ENCODE results near the gene PEX11B. TPM values are rescaled to one million over a fixed set of nuclear protein-coding genes. Genes with fewer than 3 reads are reported as not detected.

PEX11B gene
- 20.7 and 30.2 TPM in 2 replicates for total RNA-seq

GRCh38 chr1:145918144-145918991, at the start of gene PEX11B:
Gene PEX11B, minus strand, starts transcription at chr1:145918717. Its CDS starts 29 bp downstream, at chr1:145918688.

GRCh38 chr1:145964328-145965118, 46.0 kb upstream of the PEX11B start, which contains the start of the genes ANKRD34A and POLR3GL:
Gene ANKRD34A, minus strand, starts transcription at chr1:145964575. Its CDS starts 2,816 bp downstream, at chr1:145961759.
Gene POLR3GL, plus strand, starts transcription at chr1:145964690. Its CDS starts 10,176 bp downstream, at chr1:145974866.

GRCh38 chr1:145957443-145958319, 39.2 kb upstream of the PEX11B start, which contains the start of gene LIX1L:
Gene LIX1L, minus strand, starts transcription at chr1:145958017. Its CDS starts 90 bp downstream, at chr1:145957927.

GRCh38 chr1:145927063-145927886, 8.8 kb upstream of the PEX11B start, which contains the start of gene RBM8A:
Gene RBM8A, minus strand, starts transcription at chr1:145927484. Its CDS starts 58 bp downstream, at chr1:145927426.

GRCh38 chr1:145885738-145886287, 32.7 kb downstream of the PEX11B start, which contains the start of gene ANKRD35:
Gene ANKRD35, minus strand, starts transcription at chr1:145885866. Its CDS starts 108 bp downstream, at chr1:145885758.

Other genes starting within 250 kb of the PEX11B start
- gene PDZK1, start 211.3 kb downstream of the PEX11B start, total RNA-seq = 0.49 and 11.3 TPM in 2 replicates
- gene CD160, start 199.2 kb downstream of the PEX11B start, total RNA-seq = not detected in 2 replicates
- gene RNF115, start 94.6 kb downstream of the PEX11B start, total RNA-seq = 7.7 and 9.4 TPM in 2 replicates
- gene POLR3C, start 94.5 kb downstream of the PEX11B start, total RNA-seq = 29.5 and 30.5 TPM in 2 replicates
- 2.8 and 4.1 TPM in 2 replicates for gene NUDT17, start 73.1 kb downstream of the PEX11B start, total RNA-seq
- 29.7 and 31.9 TPM in 2 replicates for gene PIAS3, start 59.6 kb downstream of the PEX11B start, total RNA-seq
- 0.13 and 0.49 TPM in 2 replicates for gene ANKRD35, start 32.9 kb downstream of the PEX11B start, total RNA-seq
- 3.1 and 8.4 TPM in 2 replicates for gene ITGA10, start 8.7 kb downstream of the PEX11B start, total RNA-seq
- gene RBM8A, start 8.8 kb upstream of the PEX11B start, total RNA-seq = 54.4 and 130 TPM in 2 replicates
- 30.0 and 32.6 TPM in 2 replicates for gene LIX1L, start 39.3 kb upstream of the PEX11B start, total RNA-seq
- 1.0 and 1.1 TPM in 2 replicates for gene ANKRD34A, start 45.9 kb upstream of the PEX11B start, total RNA-seq
- gene POLR3GL, start 46.0 kb upstream of the PEX11B start, total RNA-seq = 6.5 and 12.9 TPM in 2 replicates
- 18.7 and 484 TPM in 2 replicates for gene TXNIP, start 77.9 kb upstream of the PEX11B start, total RNA-seq
- not detected in 2 replicates for gene HJV, start 103.0 kb upstream of the PEX11B start, total RNA-seq
- 0.65 and 1.8 TPM in 2 replicates for gene NBPF10, start 226.1 kb upstream of the PEX11B start, total RNA-seq

Measured in mesangial cell (primary cell).